BE2C (cell line): ENCODE results near the gene SF3A2.
A peak's percentile ranks its signal among the peaks of the same experiment; 100 is the strongest.

Experiments used
- DNase-seq: peaks from one replicate; pipeline ENCODE4 v3.0.0-alpha.2; 2020
- H3K27me3 ChIP-seq: fragments of 250-450 bp; sonication (Bioruptor Pico); 2 replicates; pipeline ENCODE4 v1.5.1; 2020; ENCODE audit warnings: mild to moderate bottlenecking
- H3K36me3 ChIP-seq: fragments of 250-450 bp; sonication (Bioruptor Pico); 2 replicates; pipeline ENCODE4 v1.5.1; 2020; ENCODE audit warnings: mild to moderate bottlenecking
- H3K4me1 ChIP-seq: fragments of 250-450 bp; sonication (Bioruptor Pico); 2 replicates; pipeline ENCODE4 v1.5.1; 2020
- H3K4me3 ChIP-seq: 2 replicates; pipeline ENCODE4 v1.5.1; 2011; ENCODE audit warnings: low read depth, low read length
- H3K9me3 ChIP-seq: fragments of 250-450 bp; sonication (Bioruptor Pico); 2 replicates; pipeline ENCODE4 v1.5.1; 2020
- CTCF ChIP-seq: IDR thresholded peaks from 2 replicates; pipeline ENCODE4 v1.5.1; 2012; ENCODE audit warnings: mild to moderate bottlenecking, low read depth, low read length

Gene SF3A2

GRCh38 chr19:2288818-2289713 is 52.4 kb downstream of the SF3A2 start:
- no peak for TF ChIP-seq CTCF
- DNase-seq: no peak
- H3K27me3 ChIP-seq: peaks cover 66% of the 10 kb centered on the region
- peaks cover 1% of the 10 kb centered on the region; the same call in 1 of the 2 replicates for H3K4me1 ChIP-seq
- H3K36me3 ChIP-seq: no peaks in the 10 kb centered on the region
- H3K9me3 ChIP-seq: no peaks in the 10 kb centered on the region
- no peak overlapping the region for H3K4me3 ChIP-seq

GRCh38 chr19:2289714-2290435 is 53.3 kb downstream of the SF3A2 start:
- Histone ChIP-seq H3K9me3 (no peaks in the 10 kb centered on the region), H3K4me1 (peaks cover 4% of the 10 kb centered on the region; the same call in 1 of the 2 replicates), H3K4me3 (no peak overlapping the region), H3K36me3 (no peaks in the 10 kb centered on the region), H3K27me3 (peaks cover 68% of the 10 kb centered on the region)
- peak; percentile 16 for DNase-seq
- no peak for TF ChIP-seq CTCF

- Histone ChIP-seq H3K4me1 (peaks cover 8% of the 10 kb centered on the region), H3K9me3 (no peaks in the 10 kb centered on the region), H3K4me3 (no peak overlapping the region; the same call in 1 of the 2 replicates), H3K27me3 (peaks cover 67% of the 10 kb centered on the region), H3K36me3 (no peaks in the 10 kb centered on the region)
- TF ChIP-seq CTCF: no peak
- DNase-seq: peak; percentile 19
Observed at GRCh38 chr19:2290441-2291184, 54.0 kb downstream of the SF3A2 start.

GRCh38 chr19:2291185-2291751 is 54.6 kb downstream of the SF3A2 start:
- no peaks in the 10 kb centered on the region for H3K9me3 ChIP-seq
- H3K4me3 ChIP-seq: peak overlapping the region; percentile 28
- no peaks in the 10 kb centered on the region for H3K36me3 ChIP-seq
- H3K27me3 ChIP-seq: peaks cover 70% of the 10 kb centered on the region
- no peak for TF ChIP-seq CTCF
- H3K4me1 ChIP-seq: peaks cover 10% of the 10 kb centered on the region
- peak; percentile 54 for DNase-seq

- Histone ChIP-seq H3K27me3 (peaks cover 45% of the 10 kb centered on the region), H3K36me3 (no peaks in the 10 kb centered on the region), H3K4me3 (peak overlapping the region; percentile 32), H3K9me3 (no peaks in the 10 kb centered on the region), H3K4me1 (peaks cover 10% of the 10 kb centered on the region)
- no peak for TF ChIP-seq CTCF
- peak; percentile 83 for DNase-seq
Observed at GRCh38 chr19:2294687-2295335, 58.2 kb downstream of the SF3A2 start.
